ENCODE results near the gene HAPSTR1.

DNA sequence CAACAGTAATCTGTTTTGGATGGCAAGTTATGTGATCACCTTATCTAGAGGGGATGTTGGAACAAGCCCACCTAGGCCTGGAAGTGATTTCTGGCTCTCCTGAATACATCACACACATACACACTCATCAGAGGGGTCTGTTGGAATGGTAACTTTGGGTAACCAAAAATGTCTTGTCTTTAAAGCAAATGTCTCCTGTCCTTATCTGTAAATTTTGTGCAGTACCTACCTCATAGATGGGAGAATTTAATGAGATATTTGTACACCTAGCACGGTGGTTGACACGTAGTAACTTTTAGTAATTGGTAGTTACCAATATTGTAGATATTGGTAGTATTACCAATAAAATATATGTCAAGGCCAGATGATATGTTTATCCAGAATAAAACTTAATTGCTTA lies 24.7 kb downstream of the HAPSTR1 start:
- TF ChIP-seq, protein P1, sequence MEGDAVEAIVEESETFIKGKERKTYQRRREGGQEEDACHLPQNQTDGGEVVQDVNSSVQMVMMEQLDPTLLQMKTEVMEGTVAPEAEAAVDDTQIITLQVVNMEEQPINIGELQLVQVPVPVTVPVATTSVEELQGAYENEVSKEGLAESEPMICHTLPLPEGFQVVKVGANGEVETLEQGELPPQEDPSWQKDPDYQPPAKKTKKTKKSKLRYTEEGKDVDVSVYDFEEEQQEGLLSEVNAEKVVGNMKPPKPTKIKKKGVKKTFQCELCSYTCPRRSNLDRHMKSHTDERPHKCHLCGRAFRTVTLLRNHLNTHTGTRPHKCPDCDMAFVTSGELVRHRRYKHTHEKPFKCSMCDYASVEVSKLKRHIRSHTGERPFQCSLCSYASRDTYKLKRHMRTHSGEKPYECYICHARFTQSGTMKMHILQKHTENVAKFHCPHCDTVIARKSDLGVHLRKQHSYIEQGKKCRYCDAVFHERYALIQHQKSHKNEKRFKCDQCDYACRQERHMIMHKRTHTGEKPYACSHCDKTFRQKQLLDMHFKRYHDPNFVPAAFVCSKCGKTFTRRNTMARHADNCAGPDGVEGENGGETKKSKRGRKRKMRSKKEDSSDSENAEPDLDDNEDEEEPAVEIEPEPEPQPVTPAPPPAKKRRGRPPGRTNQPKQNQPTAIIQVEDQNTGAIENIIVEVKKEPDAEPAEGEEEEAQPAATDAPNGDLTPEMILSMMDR (conservative IDR thresholded peaks at IDR 0.05 in 1 of 2, IDR thresholded peaks at IDR 0.05 in 1 of 2; ENCODE audit: extremely low read depth in 1 of 2, insufficient read depth in 1 of 2, low read depth in 1 of 2, low read length in 2 of 2): no peak
- TF ChIP-seq EZH2 (IDR thresholded peaks at IDR 0.05; ENCODE audit: borderline replicate concordance, low read length): no peak

All from mammary epithelial cell (primary cell).